GM19463 (cell line): ENCODE measurements around the gene CCDC33.

Experiments
- ATAC-seq: cut with Tn5 transposase; IDR thresholded peaks from one replicate; pipeline ENCODE4 v1.9.1; 2021; ENCODE audit warnings: mild to moderate bottlenecking, moderate library complexity; ENCODE audit not compliant: unreplicated experiment

CCDC33 gene

GRCh38 chr15:74235962-74236361, at the start of gene CCDC33:
Gene CCDC33 (plus strand): TSS chr15:74236326. CDS start chr15:74236720, 394 bp downstream.
- ATAC-seq = no peak

GRCh38 chr15:74188216-74188615, 47.9 kb upstream of the CCDC33 start:
- ATAC-seq = no peak

GRCh38 chr15:74191798-74192197, 44.3 kb upstream of the CCDC33 start:
- ATAC-seq = no peak

- no peak for ATAC-seq
These were observed 43.4 kb upstream of the CCDC33 start for GRCh38 chr15:74192751-74193150.

GRCh38 chr15:74193299-74193718, 42.8 kb upstream of the CCDC33 start:
- ATAC-seq = peak; percentile 38

GRCh38 chr15:74193905-74194304, 42.2 kb upstream of the CCDC33 start:
- ATAC-seq = no peak

GRCh38 chr15:74194572-74195559, 41.3 kb upstream of the CCDC33 start:
- ATAC-seq = no peak

- no peak for ATAC-seq
These were observed 40.0 kb upstream of the CCDC33 start for GRCh38 chr15:74196175-74196574.

GRCh38 chr15:74197176-74197965, 38.8 kb upstream of the CCDC33 start:
- no peak for ATAC-seq

GRCh38 chr15:74199297-74199652, 36.9 kb upstream of the CCDC33 start:
- ATAC-seq = no peak

GRCh38 chr15:74200412-74200815, 35.7 kb upstream of the CCDC33 start:
- no peak for ATAC-seq

GRCh38 chr15:74200871-74201419, 35.2 kb upstream of the CCDC33 start:
- no peak for ATAC-seq

GRCh38 chr15:74201710-74202420, 34.3 kb upstream of the CCDC33 start:
- ATAC-seq = no peak

- no peak for ATAC-seq
These were observed 33.4 kb upstream of the CCDC33 start, which contains the start of gene STRA6 for GRCh38 chr15:74202452-74203401. Gene STRA6 (minus strand): TSS chr15:74202787. CDS start chr15:74202267, 520 bp downstream.

GRCh38 chr15:74203914-74204431, 32.2 kb upstream of the CCDC33 start:
- no peak for ATAC-seq

- no peak for ATAC-seq
These were observed 30.6 kb upstream of the CCDC33 start for GRCh38 chr15:74205582-74205947.

GRCh38 chr15:74206801-74207281, 29.3 kb upstream of the CCDC33 start:
- ATAC-seq = no peak

- ATAC-seq = no peak
These were observed 28.3 kb upstream of the CCDC33 start for GRCh38 chr15:74207652-74208440.
